K562 (cell line): ENCODE results near the gene SLC26A3. TPM values are rescaled to one million over a fixed set of nuclear protein-coding genes. Genes with fewer than 3 reads are reported as not detected.
A peak's percentile ranks its signal among the peaks of the same experiment; 100 is the strongest.

ENCODE experiments used
- CEBPG ChIP-seq, 3 experiments: fragments of 200-800 bp in 1 of 3; sonication (Bioruptor generic) in 1 of 3; sonication (generic) in 1 of 3; formaldehyde crosslinking in 1 of 3; IDR thresholded peaks in 2 of 3; conservative IDR thresholded peaks in 1 of 3; 2 replicates each; pipeline versions ENCODE4 v1.6.1 to v1.8.0; 2016 to 2022; ENCODE audit warnings: missing compliant biosample characterization in 2 of 3, missing genetic modification characterization in 2 of 3, mild to moderate bottlenecking in 1 of 3, missing genetic modification reagents in 1 of 3
- ELF2 ChIP-seq: fragments of 250-450 bp; sonication (Bioruptor Pico); IDR thresholded peaks from 2 replicates; pipeline ENCODE4 v1.5.0; 2021; ENCODE audit warnings: mild to moderate bottlenecking
- ETV1 ChIP-seq: fragments of 450-650 bp; conservative IDR thresholded peaks from 2 replicates; pipeline ENCODE4 v1.6.1; 2016; ENCODE audit warnings: missing genetic modification characterization, control low read depth, low read depth, missing compliant biosample characterization
- GATA2 ChIP-seq: sonication (generic); formaldehyde crosslinking; IDR thresholded peaks from 2 replicates; pipeline ENCODE4 v1.4.0; 2020; ENCODE audit warnings: mild to moderate bottlenecking, missing genetic modification reagents
- GTF2F1 ChIP-seq: IDR thresholded peaks from 2 replicates; pipeline ENCODE4 v1.6.1; 2011; ENCODE audit warnings: low read depth, low read length, improper control_type of control experiment
- HDAC2 ChIP-seq: fragments of 450-650 bp; IDR thresholded peaks from 2 replicates; pipeline ENCODE4 v1.6.1; 2016; ENCODE audit warnings: mild to moderate bottlenecking
- KAT7 ChIP-seq: sonication (generic); formaldehyde crosslinking; IDR thresholded peaks from 2 replicates; pipeline ENCODE4 v1.8.0; 2022; ENCODE audit warnings: missing genetic modification reagents, mild to moderate bottlenecking, borderline replicate concordance
- NCOA1 ChIP-seq: fragments of 450-650 bp; IDR thresholded peaks from 2 replicates; pipeline ENCODE4 v1.6.1; 2016; ENCODE audit warnings: low read depth
- NONO ChIP-seq, 2 experiments: fragments of 200-400 bp in 1 of 2; fragments of 450-650 bp in 1 of 2; formaldehyde crosslinking in 1 of 2; IDR thresholded peaks; 2 replicates each; pipeline ENCODE4 v1.6.1; 2017; ENCODE audit warnings: low read depth in 2 of 2, mild to moderate bottlenecking in 2 of 2, moderate library complexity in 2 of 2, low read length in 1 of 2
- NR4A1 ChIP-seq, 2 experiments: fragments of 250-450 bp in 1 of 2; fragments of 450-650 bp in 1 of 2; sonication (Bioruptor Pico) in 1 of 2; IDR thresholded peaks; 2 replicates each; pipeline versions ENCODE4 v1.4.0 to v1.6.1; 2016 to 2020; ENCODE audit warnings: mild to moderate bottlenecking in 2 of 2, missing compliant biosample characterization in 1 of 2, missing genetic modification characterization in 1 of 2, moderate library complexity in 1 of 2
- SRF ChIP-seq, 2 experiments: fragments of 250-450, 450-650 bp in 1 of 2; sonication (Bioruptor Pico) in 1 of 2; sonication (generic) in 1 of 2; formaldehyde crosslinking; IDR thresholded peaks; 2 replicates each; pipeline versions ENCODE4 v1.5.0 to v1.5.1; 2020 to 2022; ENCODE audit warnings: mild to moderate bottlenecking in 1 of 2, missing genetic modification reagents in 1 of 2
- ZNF282 ChIP-seq: sonication (generic); formaldehyde crosslinking; IDR thresholded peaks from 2 replicates; pipeline ENCODE4 v1.8.1; 2023; ENCODE audit warnings: missing genetic modification reagents
- polyA plus RNA-seq, 8 experiments: library from polyadenylated mRNA; depleted of rRNA in 4 of 8; stranded (reverse) in 5 of 8; unstranded in 3 of 8; fragments of >200 nt; fragmentation: Nextera tagmentation in 2 of 8; fragmentation: Illumina TruSeq in 1 of 8; extraction: Ambion mirVana in 2 of 8; extraction: Trizol in 1 of 8; gene quantifications; 2 replicates each; pipeline versions ENCODE4 v1.2.1 to v1.2.3, GENCODE V29; 2011 to 2014; ENCODE audit warnings: inconsistent platforms in 1 of 8, missing spikeins in 1 of 8
- total RNA-seq, 7 experiments: library from RNA; depleted of rRNA in 6 of 7; stranded (reverse); fragments of >200 nt in 6 of 7; fragmentation: Illumina TruSeq in 2 of 7; extraction: Trizol in 2 of 7; gene quantifications; 2 replicates each; pipeline versions ENCODE4 v1.2.1 to v1.2.3, GENCODE V29; 2011 to 2021; ENCODE audit warnings: low replicate concordance in 1 of 7
- TF ChIP-seq, protein P1 (sequence below): fragments of 450-650 bp; IDR thresholded peaks from 2 replicates; pipeline ENCODE4 v1.6.1; 2016; ENCODE audit warnings: mild to moderate bottlenecking
- TF ChIP-seq, protein P2 (sequence below), 2 experiments: fragments of 200-800 bp in 1 of 2; sonication (Bioruptor generic) in 1 of 2; sonication (generic) in 1 of 2; formaldehyde crosslinking in 1 of 2; IDR thresholded peaks in 1 of 2; conservative IDR thresholded peaks in 1 of 2; 2 replicates each; pipeline versions ENCODE4 v1.5.0 to v1.6.1; 2016 to 2020; ENCODE audit warnings: missing compliant biosample characterization in 1 of 2, missing genetic modification characterization in 1 of 2, missing genetic modification reagents in 1 of 2
- TF ChIP-seq, protein P3 (sequence below), 3 experiments: fragments of 200-800 bp in 1 of 3; fragments of 250-450 bp in 1 of 3; fragments of 450-650 bp in 1 of 3; sonication (Bioruptor Pico) in 1 of 3; sonication (Bioruptor generic) in 1 of 3; formaldehyde crosslinking in 1 of 3; IDR thresholded peaks; 2 replicates each; pipeline versions ENCODE4 v1.6.1 to v1.8.0; 2016 to 2022; ENCODE audit warnings: mild to moderate bottlenecking in 2 of 3, missing genetic modification characterization in 2 of 3, missing compliant biosample characterization in 1 of 3, moderate library complexity in 1 of 3

SLC26A3 gene
- total and polyA plus RNA-seq, 9 of the 15 experiments (the other 6 are each of a cell fraction or from before 2014, with no cell fraction given) = 0.86 TPM; not detected in 8

DNA sequence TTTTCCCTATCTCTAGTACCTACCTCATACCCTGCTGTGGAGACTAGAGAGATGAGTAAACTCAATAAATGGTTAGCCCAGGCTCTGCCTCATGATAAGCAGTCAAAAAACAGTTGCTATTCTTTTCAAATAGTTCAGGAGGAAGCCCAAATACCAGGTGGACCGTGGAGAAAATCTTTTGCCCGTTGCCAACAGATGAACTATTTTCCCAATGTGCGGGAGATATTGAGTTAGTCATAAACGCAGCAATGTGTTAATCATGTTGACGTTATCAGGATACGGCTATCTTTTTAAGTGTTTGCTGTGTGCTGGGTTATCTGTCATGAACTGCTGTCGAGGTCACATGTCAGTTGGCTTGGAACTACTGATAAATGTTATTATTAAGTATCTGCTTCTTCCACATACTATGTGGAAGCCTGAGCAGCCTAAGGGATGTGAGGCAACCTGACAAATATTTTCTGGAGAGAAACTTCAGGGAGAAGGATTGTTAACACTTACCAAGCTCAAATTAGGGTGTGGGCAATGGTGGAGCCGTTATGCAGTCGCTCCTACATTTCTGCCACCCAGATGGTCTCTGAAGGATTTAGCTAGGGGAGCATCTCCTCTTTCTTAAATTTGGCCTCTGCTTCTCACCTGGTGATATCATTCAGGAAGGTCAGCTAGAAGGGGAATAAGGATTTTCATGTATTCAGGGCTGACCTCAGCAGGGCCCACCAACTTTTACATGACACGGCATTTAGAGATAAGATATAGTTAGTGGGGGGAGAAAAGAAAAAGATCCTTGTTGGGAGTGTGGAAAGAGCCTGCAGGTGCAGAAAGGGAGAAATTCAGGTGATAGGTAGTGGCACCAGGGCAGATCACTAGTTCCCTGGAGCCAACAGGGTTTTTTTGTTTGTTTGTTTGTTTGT, 33.5 kb upstream of the SLC26A3 start (continued):
- TF ChIP-seq, protein P1, sequence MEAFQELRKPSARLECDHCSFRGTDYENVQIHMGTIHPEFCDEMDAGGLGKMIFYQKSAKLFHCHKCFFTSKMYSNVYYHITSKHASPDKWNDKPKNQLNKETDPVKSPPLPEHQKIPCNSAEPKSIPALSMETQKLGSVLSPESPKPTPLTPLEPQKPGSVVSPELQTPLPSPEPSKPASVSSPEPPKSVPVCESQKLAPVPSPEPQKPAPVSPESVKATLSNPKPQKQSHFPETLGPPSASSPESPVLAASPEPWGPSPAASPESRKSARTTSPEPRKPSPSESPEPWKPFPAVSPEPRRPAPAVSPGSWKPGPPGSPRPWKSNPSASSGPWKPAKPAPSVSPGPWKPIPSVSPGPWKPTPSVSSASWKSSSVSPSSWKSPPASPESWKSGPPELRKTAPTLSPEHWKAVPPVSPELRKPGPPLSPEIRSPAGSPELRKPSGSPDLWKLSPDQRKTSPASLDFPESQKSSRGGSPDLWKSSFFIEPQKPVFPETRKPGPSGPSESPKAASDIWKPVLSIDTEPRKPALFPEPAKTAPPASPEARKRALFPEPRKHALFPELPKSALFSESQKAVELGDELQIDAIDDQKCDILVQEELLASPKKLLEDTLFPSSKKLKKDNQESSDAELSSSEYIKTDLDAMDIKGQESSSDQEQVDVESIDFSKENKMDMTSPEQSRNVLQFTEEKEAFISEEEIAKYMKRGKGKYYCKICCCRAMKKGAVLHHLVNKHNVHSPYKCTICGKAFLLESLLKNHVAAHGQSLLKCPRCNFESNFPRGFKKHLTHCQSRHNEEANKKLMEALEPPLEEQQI = peak; percentile 97
- TF ChIP-seq HDAC2 = peak; percentile 99
- TF ChIP-seq CEBPG (CRISPR knock-in tag; IDR thresholded peaks at IDR 0.05) = no peak
- peak; percentile 40 to 81; a peak in 2 of 4 replicates for TF ChIP-seq CEBPG (tag; conservative IDR thresholded peaks at IDR 0.05 in 1 of 2, IDR thresholded peaks at IDR 0.05 in 1 of 2)
- TF ChIP-seq GTF2F1 = no peak
- TF ChIP-seq NCOA1 = peak; percentile 95
- TF ChIP-seq, protein P2, sequence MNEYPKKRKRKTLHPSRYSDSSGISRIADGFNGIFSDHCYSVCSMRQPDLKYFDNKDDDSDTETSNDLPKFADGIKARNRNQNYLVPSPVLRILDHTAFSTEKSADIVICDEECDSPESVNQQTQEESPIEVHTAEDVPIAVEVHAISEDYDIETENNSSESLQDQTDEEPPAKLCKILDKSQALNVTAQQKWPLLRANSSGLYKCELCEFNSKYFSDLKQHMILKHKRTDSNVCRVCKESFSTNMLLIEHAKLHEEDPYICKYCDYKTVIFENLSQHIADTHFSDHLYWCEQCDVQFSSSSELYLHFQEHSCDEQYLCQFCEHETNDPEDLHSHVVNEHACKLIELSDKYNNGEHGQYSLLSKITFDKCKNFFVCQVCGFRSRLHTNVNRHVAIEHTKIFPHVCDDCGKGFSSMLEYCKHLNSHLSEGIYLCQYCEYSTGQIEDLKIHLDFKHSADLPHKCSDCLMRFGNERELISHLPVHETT (CRISPR knock-in tag; conservative IDR thresholded peaks at IDR 0.05 in 1 of 2, IDR thresholded peaks at IDR 0.05 in 1 of 2) = peak in 1 of 2 experiments; percentile 90; a peak in 2 of 4 replicates
- peak; percentile 98 for TF ChIP-seq GATA2 (CRISPR knock-in tag)
- peak in 1 of 2 experiments; percentile 91; a peak in 2 of 4 replicates for TF ChIP-seq NONO (IDR thresholded peaks at IDR 0.05; ENCODE audit: low read depth in 2 of 2, low read length in 1 of 2)
- TF ChIP-seq, protein P3, sequence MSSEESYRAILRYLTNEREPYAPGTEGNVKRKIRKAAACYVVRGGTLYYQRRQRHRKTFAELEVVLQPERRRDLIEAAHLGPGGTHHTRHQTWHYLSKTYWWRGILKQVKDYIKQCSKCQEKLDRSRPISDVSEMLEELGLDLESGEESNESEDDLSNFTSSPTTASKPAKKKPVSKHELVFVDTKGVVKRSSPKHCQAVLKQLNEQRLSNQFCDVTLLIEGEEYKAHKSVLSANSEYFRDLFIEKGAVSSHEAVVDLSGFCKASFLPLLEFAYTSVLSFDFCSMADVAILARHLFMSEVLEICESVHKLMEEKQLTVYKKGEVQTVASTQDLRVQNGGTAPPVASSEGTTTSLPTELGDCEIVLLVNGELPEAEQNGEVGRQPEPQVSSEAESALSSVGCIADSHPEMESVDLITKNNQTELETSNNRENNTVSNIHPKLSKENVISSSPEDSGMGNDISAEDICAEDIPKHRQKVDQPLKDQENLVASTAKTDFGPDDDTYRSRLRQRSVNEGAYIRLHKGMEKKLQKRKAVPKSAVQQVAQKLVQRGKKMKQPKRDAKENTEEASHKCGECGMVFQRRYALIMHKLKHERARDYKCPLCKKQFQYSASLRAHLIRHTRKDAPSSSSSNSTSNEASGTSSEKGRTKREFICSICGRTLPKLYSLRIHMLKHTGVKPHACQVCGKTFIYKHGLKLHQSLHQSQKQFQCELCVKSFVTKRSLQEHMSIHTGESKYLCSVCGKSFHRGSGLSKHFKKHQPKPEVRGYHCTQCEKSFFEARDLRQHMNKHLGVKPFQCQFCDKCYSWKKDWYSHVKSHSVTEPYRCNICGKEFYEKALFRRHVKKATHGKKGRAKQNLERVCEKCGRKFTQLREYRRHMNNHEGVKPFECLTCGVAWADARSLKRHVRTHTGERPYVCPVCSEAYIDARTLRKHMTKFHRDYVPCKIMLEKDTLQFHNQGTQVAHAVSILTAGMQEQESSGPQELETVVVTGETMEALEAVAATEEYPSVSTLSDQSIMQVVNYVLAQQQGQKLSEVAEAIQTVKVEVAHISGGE (CRISPR knock-in tag; IDR thresholded peaks at IDR 0.05) = peak in 1 of 3 experiments; percentile 92; a peak in 2 of 6 replicates
- peak; percentile 6; the same call in 1 of the 2 replicates for TF ChIP-seq ELF2 (CRISPR knock-in tag)
- TF ChIP-seq SRF (CRISPR knock-in tag; IDR thresholded peaks at IDR 0.05) = 0 out of 4 replicates have a peak, but pooled peaks of 1 of the 2 experiments have one; percentile 13
- no peak for TF ChIP-seq NR4A1 (CRISPR knock-in tag; IDR thresholded peaks at IDR 0.05)
- TF ChIP-seq NR4A1 (tag; IDR thresholded peaks at IDR 0.05) = peak; percentile 96
- no peak for TF ChIP-seq ZNF282 (CRISPR knock-in tag)
- peak; percentile 52; the same call in 1 of the 2 replicates for TF ChIP-seq ETV1 (tag)
- peak; percentile 58; the same call in 1 of the 2 replicates for TF ChIP-seq KAT7
